Limb (tissue), 2 donors: ENCODE results near the gene DUS1L.

Experiments
- DNase-seq, 2 donors: peaks; one replicate each; pipeline ENCODE4 v3.0.0-alpha.2; 2016; ENCODE audit errors: extremely low spot score in 2 of 2

DUS1L gene

GRCh38 chr17:82076018-82076784, 10.6 kb upstream of the DUS1L start:
- DNase-seq, result no peak

DNA sequence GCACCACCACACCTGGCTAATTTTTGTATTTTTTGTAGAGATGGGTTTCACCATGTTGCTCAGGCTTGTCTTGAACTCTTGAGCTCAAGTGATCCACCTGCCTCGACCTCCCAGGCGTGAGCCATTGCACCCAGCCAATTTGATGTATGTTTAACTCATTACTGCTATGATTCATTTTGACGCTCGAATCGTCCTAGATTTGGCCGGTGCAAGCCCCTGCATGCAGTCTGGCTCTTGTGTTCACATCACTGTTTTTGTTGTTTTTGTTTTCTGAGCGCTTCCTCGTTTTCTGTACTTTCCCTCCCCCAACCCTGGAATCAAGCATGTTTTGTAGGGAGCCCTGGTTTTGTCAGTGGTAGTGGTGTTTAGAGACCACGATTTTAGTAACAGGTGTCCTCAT, 7.8 kb upstream of the DUS1L start:
- no peak for DNase-seq

DNA sequence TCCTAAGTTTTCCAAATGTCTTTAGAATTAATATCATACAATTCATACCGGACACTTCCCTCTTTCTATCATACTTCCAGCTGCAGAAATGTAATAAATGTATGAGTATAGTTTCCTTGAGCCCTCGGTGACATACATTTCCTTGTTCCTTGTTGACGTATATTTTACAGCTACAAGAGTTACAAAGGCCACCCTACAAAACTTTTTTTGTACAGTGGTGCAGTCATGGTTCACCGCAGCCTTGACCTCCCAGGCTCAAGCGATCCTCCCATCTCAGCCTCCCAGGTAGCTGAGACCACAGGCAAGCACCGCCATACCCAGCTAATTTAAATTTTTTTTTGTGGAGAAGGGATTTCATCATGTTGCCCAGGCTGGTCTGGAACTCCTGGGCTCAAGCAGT, 7.2 kb upstream of the DUS1L start:
- no peak for DNase-seq

DNA sequence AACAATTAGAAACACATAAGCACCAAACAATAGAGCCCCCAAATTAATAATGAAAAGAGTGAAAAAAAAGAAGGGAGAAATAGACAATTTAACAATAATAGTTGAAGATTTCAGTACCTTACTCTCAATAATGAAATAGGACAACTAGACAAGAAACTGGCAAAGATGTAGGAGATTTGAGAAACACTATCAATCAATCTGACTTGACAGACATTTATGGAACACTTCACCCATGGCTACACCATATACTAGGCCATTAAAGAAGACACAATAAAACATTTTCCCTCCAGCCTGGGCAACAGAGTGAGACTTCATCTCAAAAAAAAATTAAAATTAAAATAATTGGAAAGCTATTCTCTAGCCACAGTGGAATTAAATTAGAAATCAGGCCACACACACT, 5.0 kb upstream of the DUS1L start:
- DNase-seq, result no peak

DNA sequence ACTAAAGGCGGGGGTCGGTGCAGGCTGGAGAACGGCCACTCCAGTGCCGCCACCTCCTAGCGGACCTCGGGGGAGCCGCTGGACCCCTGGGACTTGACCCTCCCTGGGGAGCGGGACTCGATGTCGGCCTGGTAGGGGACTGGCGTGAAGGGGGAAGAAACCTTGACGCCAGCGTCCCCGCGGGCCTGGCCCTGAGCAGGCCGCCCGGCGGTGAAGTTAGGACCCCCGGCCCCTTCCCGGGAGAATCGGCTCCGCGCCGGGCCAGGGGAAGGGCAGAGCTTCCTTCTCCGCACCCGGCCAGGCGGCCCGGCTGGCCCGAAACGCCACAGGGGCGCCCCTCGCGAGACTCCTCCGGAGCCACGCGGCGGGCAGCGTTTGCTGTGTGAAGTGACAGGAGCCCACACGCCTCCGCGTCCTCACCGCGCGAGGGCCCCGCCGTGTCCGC, 389 bp downstream of the DUS1L start:
- no peak for DNase-seq

DNA sequence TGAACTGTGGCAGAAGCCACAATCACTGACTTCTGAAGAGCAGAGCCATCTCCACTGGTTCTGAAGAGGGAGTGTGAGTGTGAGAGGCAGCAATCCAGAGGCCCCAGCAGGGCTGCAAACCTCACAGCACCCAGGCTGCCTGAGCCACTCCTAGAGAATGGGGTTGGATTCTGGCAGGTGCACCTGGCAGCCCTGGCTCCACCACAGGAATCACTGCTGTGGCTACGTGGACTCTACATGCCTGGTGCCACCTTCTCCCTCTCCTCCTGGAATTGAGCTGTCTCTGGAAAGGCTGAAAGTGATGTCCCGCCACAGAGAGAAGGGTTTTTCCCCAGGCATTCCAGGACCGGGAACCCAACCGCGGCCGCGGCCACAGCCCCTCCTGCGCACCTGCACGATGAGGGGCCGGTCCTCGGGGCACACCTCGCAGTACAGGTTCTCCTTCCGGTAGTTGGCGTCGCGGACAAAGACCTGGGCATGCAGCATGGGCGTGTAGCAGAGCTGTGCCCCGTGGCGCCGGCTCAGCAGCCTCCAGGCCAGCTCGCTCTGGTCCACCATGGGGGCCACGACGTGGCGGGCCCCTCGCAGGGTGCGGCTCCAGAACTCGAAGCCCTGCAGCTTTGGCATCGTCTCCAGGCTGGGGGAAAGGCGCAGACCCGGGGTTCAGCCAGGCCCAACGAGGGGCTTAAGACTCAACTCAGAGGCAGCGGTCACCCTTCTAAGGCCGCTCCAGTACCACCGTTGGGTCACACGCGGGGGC, 991 bp downstream of the DUS1L start:
- no peak for DNase-seq

- no peak for DNase-seq
Observed at GRCh38 chr17:82063424-82064415, 1.9 kb downstream of the DUS1L start.

DNA sequence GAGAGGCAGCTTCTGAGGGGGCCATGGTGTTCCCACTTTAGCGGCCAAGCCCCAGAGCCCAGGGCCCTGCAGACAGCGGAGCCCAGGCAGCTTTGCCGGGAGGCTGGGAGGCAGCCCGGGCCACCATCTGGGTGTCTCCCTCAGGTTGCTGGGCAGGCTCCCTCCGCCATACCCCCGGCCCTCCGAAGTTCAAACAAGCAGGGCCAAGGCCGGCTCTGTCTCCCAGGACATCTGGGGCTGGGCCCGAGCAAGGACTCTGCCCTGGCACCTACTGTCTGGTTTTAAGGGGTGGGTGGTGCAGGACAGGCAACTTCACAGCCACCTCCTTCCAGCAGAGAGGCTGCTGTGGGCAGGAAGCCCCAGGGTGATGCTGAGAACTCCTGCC, 2.6 kb downstream of the DUS1L start:
- no peak for DNase-seq

DNA sequence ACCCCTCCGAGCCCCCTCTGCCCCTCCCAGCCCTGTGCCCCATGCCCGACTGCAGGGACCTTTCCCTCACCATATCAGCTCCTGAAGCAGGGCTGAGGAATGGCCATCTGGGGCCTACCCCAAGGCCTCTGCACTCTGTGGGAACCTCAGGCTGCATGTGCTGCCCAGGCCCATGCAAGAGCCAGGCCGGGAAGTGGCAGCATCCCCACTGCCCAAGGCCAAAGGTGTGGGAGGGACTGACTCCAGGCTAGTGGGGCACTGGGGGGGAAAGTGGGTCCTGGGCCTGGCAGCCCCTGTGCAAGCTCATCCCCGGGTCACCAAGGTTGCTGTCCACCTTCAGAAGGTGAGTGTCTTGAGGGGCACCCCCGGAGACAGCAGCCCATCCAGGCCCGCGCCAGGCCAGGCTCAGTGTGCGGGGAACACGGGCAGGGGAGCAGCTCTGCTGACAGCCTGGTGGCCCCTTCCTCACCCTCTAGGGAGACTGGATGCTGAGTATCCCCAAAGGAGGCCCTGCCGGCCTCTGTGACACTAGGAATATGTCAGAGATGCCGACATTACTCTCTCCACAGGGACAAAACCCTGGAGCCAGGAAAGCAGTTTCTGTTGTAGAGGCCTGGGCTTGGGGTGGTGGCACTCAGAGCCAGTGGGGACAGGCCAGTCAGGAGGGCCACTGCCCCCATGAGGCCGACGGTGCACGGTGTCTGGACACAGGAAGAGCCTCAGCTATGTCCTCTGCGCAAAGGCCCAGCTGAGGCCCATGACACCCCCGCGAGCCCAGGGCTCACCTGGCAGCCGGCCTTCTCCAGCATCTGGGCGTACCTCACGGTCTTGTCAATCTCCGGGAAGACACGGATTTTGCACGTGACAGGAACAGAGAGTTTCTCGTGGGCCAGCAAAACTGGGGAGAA, 3.3 kb downstream of the DUS1L start:
- no peak for DNase-seq

DNA sequence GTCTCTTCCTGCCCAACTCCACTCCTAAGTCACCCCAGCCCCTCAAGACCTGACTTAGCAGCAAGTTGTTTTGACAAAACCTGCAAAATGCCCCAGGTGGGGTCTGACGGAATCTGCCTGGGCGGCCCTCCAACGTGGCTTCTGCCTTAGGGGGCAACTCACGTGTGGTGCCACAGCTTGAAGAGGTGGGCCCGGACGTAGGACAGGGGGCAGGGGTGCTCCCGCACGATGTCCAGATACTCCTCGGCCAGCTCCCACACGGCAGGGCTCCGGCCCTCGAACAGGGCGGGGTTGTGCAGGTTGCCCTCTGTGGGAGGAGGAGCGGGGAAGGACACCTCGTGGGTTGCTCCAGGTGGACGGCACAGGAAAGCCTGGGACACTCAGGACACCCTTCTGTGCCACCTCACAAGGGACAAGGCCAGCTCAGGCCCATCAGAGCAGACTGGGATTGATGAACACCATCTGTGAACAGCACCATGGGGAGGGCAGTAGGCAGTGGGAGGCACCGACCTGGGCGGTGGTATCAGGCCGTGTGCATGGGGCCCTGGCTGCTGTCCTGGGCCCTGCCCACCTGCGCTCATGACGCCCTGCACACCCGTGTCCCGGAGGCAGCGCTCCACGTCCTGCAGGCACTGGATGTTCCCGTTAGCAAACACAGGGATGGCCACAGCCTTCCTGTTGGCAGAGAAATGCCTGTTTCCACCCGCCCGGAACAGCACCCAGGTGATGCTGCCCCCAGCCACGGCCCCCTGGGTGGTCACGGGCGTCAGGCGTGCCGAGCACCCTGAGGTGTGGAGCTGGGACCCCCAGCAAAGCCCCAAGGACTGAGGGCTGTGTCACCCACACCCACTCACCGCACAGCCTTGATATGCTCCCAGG, 4.3 kb downstream of the DUS1L start:
- no peak for DNase-seq

- DNase-seq, result no peak
Observed at GRCh38 chr17:82060614-82061013, 5.0 kb downstream of the DUS1L start.

- no peak for DNase-seq
Observed at GRCh38 chr17:82060001-82060380, 5.6 kb downstream of the DUS1L start.

DNA sequence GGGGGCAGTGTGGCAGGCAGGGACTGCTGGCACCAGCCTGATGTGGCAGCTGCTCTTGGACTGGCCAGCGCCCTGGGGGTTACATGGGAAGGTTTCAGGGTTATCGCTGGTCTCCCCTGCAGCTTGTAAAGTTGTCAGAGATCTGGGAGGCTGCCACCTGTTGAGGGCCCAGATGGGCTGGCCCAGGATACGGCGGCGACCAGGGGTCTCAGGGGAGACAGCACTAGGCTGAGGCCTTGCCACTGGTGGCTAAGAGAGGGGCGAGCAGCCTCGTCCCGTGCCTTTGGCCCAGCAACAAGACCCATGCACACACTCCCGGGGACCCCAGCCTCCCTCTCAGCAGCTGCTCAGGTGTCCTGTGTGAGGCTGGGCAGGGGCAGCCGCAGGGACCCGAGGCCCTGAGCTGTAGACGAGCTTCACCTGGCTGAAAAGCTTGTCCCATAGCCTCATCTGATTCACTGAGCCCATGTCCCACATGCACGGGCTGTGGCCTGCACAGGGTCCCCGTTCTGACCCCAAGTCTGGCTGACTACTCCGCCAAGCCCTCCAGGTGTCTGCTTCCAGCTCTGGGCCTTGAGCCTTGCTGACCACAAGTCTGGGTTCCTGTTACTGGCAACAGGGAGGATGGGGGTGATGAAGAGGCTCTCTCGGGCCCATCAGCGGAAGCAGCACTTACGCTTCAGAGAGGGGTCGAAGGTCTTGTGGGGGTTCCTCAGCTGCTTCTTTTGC, 6.2 kb downstream of the DUS1L start:
- no peak for DNase-seq

DNA sequence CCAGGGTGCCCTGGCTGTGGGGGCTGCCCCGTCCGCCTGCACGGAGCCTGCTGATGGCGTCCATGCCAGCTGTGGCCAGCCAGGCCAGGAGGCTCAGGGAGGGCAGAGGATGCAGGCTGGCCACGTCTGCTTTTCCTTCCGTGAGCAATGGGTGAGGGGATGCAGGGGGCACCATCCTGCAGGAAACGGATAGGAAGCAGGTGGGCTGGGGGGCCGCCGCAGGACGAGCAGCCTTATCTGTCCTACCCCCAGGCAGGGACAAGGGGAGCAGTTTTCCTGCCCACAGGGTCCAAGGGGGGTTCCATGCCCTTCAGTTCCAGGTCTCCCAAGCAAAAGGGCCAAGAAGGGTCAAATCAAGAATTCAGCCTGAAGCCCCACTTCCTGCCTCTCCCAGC, 6.8 kb downstream of the DUS1L start:
- DNase-seq, result no peak

DNA sequence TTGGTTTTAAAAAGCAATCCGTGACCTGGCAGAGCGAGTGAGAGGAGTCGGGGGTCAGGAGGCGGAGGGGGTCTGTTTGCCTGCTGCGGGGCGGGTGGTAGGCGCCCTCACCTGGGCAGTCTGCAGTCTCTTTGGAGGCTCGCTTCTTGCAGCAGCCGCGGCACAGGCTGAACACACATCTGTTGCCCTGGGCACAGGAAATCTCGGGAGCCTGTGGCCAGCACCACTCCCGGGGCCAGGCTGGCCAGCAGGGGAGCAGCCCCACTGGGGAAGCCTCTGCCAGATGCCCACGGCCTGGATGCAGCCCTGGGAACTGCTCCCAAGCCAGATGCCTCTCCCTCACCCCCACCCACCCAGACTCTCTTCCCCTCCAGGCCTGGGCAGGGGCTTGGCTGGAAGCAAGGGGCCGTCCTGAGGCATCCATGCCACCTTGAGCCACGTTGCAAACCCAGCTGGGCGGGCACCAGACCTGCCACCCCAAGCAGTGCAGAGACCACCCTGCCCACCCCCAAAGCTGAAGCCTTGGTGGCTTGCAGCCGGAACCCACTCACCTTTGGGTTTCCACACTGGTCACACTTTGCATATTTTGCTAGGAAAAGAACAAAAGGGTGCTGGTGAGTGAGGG, 7.3 kb downstream of the DUS1L start:
- DNase-seq, result no peak

- DNase-seq, result no peak
Observed at GRCh38 chr17:82056729-82057621, 8.6 kb downstream of the DUS1L start.

DNA sequence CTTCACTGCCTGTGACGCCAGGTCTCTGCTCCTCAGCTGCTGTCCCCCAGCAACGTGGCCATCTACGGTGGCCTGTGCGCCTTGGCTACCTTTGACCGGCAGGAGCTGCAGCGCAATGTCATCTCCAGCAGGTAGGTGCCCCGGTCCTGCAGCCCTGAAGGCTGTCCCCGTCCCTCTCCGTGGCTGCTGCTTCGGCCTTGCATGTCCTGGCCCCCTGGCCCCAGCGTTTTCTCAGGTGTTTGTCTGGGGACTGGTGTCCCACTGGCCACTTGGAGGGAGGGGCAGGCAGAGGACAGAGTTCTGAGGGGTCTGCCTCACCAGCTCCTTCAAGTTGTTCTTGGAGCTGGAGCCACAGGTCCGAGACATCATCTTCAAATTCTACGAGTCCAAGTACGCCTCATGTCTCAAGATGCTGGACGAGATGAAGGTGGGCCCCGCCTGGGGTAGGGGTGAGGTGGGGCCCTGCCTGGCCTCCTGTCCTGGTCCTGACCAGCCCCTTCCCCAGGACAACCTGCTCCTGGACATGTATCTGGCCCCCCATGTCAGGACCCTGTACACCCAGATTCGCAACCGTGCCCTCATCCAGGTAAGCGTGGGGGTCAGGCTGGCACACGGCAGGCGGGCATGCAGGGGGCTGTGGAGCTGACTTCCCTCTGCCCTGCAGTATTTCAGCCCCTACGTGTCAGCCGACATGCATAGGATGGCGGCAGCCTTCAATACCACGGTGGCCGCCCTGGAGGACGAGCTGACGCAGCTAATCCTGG, 9.5 kb downstream of the DUS1L start:
- DNase-seq, result no peak
